AG09319 (cell line): ENCODE results near the gene PDE8A.

Experiments used
- DNase-seq: peaks from one replicate; pipeline ENCODE4 v3.0.0-alpha.2; 2010; ENCODE audit warnings: low read depth; ENCODE audit errors: extremely low read depth
- TF ChIP-seq, protein P1 (sequence below): IDR thresholded peaks from 2 replicates; pipeline ENCODE4 v1.5.1; 2011; ENCODE audit warnings: low read depth, mild to moderate bottlenecking, inconsistent platforms, low read length, moderate library complexity

The PDE8A gene

DNA sequence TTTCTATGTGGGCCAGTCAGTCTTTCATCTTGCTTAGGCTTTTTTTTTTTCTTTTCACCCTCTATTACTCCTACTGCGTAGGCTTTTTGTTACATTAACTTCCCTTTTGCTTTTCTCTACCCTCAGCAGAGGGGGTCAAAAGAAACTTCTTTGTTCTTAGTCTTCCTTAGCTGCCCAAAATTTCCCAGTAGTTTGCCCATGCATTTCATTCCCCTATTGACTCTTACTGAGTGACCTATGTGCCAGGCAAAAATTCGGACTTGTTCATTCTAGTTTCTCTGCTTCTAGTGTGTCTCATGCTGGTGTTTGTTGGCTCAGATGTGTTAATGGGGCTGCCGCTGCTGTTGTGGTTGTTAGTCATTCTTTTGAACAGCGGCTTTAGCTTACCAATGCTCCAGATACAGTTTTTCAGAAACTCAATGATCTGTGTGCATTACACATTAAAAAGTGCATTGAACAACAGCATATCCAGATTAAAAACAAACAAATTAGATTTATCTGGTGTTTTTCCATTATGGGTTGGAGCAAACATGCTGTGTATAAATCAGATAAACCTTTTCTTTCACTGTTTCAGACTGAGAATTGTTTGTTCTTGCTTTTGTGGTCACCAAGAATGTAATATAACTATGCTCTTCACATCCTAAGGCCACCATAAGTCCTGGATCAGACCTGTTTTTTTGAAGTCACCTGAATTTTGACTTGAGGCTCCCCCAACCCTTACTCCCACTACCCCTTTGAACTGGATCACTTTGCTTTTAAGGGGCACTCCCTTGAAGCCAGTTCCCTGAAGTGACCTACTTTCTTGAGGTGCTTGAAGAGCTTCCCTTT, 43.1 kb downstream of the PDE8A start:
- DNase-seq = no peak
- TF ChIP-seq, protein P1, sequence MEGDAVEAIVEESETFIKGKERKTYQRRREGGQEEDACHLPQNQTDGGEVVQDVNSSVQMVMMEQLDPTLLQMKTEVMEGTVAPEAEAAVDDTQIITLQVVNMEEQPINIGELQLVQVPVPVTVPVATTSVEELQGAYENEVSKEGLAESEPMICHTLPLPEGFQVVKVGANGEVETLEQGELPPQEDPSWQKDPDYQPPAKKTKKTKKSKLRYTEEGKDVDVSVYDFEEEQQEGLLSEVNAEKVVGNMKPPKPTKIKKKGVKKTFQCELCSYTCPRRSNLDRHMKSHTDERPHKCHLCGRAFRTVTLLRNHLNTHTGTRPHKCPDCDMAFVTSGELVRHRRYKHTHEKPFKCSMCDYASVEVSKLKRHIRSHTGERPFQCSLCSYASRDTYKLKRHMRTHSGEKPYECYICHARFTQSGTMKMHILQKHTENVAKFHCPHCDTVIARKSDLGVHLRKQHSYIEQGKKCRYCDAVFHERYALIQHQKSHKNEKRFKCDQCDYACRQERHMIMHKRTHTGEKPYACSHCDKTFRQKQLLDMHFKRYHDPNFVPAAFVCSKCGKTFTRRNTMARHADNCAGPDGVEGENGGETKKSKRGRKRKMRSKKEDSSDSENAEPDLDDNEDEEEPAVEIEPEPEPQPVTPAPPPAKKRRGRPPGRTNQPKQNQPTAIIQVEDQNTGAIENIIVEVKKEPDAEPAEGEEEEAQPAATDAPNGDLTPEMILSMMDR = no peak

DNA sequence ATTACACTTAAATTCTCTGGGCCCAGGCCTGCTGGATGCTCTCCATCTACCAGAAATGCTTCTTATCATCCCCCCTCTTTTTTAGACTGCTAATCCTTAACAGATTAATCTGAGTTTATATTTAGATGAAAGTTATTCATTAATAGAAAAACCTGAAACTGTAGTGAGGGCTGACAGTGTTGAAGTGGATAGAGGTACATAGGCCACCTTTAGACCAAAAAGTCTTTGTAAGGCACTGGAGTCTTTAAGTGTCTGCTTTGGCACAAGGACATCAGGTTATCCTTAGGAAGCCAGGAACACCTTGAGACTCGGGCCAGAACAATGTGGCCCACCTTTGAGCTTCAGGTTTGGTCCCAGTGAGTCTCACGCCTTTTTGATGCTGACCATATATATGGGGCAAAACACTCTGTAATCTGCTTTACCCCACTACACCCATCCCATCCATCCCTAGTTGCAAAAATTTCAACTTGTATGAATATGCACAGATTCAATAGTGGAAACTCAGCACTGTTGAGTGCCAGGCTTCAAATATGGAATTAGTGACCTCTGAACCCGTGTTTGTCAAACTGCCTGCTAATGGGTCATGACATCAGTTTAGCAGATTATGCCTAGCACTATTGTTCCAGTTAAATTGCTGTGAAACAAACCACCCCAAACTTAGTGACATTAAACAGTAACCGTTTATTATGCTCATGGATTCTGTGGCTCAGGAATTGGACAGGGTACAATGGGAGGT, 44.0 kb downstream of the PDE8A start:
- no peak for DNase-seq
- TF ChIP-seq, protein P1 = no peak

DNA sequence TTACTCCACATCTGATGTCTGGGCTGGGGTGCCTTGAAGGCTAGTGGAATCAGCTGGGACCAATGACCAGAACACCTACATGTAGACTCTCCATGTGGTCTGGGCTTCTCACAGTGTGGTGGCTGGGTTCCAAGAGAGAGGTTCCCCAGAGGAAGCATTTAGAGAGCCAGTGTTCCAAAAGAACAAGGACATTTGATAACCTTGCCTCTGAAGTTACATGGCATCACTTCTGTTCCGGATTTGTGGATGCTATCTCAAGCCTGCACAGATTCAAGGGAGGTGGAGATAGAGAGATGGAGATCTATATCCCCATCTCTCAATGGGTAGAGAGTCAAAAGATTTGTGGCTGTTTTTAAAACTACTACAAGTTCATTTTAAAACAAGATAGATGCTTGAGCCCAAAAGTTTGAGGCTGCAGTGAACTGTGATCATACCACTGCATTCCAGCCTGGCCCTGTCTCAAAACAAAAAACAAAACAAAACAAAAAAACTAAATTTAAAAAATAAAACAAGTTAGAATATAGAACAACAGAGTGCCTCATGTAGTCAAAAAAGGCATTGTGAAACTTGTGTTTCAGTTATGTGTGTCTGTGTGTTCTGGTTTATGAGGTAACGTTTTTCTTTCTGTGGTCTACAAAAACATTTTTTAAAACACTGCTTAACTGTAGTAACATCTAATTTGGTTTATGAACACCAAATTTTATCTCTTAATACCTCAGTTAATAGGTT, 44.8 kb downstream of the PDE8A start:
- TF ChIP-seq, protein P1 = no peak
- DNase-seq = no peak

DNA sequence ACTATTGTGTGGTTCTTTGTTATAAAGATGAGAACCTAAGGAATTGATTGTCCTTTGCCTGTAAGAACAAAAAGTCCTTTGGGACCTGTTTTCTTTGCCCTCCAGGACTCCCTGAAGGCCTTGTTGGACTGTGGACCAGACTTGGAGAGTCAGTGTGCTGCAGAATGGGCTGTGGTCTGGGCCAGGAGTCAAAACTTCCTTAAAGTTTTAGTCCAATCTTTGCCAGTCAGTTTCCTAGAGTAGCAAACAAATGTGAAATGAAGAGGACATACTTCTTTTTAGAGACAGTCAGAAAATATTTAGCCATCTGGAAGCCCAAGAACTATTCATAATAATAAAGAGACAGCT, 45.4 kb downstream of the PDE8A start:
- DNase-seq = no peak
- TF ChIP-seq, protein P1 = no peak

DNA sequence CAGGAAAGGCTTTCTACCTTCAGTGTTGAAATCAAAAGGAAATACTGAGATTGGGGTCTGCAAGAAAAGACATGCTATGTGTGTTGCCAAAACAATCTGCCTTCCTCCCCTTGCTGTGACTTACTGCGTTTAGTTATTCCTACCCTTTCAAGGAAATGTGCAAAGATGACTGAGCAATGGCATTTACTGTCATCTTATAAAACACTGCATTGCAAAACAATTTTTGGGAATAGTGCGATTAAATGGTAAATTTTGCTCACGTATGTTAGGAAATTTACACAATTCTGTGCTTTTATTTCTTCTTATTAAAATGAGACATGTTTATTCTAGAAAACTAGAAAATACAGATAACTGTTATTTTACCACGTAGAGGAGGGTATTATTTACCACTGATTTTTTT, 45.8 kb downstream of the PDE8A start:
- no peak for DNase-seq
- TF ChIP-seq, protein P1 = no peak

DNA sequence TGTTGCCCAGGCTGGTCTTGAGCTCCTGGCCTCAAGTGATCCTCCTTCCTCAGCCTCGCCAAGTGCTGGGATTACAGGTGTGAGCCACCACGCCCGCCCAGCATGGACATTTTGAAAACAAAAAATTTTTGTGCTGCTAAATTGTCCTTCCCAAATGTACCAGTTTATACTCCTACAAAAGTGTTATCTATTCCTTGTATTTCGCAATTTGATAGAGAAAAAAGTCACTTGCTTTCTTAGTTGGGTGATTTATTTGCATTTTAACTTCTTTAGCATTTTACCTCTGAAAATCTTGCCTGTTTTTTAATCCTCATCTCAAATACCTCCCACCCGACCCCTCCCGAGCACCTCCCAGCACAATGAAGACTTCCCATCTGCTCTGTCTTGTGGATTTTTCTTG, 46.8 kb downstream of the PDE8A start:
- TF ChIP-seq, protein P1 = no peak
- DNase-seq = no peak

DNA sequence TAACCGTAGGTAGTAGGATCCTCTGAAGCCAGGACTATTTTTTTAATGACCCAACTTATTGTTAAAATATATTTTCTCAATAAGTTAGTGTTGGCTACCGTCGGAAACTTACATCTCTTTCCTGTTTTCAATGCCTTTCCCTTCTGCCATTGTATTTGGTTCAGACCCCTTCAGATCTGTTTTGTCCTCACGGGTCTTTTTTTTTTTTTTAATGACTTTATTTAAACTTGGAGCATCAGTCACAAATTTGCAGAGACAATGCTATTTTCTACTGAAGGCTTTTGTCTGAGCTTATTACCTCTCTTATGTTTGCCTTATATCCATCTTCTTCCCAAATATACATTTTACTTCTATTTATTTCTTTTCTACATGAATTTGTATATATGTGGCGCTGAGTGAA, 47.6 kb downstream of the PDE8A start:
- TF ChIP-seq, protein P1 = no peak
- DNase-seq = no peak
